ENCODE data around the gene TAS2R13. TPM values are rescaled to one million over a fixed set of nuclear protein-coding genes. Genes with fewer than 3 reads are reported as not detected.

The TAS2R13 gene
- total RNA-seq, 1 donor from 2014 or later: 0.44 TPM

DNA sequence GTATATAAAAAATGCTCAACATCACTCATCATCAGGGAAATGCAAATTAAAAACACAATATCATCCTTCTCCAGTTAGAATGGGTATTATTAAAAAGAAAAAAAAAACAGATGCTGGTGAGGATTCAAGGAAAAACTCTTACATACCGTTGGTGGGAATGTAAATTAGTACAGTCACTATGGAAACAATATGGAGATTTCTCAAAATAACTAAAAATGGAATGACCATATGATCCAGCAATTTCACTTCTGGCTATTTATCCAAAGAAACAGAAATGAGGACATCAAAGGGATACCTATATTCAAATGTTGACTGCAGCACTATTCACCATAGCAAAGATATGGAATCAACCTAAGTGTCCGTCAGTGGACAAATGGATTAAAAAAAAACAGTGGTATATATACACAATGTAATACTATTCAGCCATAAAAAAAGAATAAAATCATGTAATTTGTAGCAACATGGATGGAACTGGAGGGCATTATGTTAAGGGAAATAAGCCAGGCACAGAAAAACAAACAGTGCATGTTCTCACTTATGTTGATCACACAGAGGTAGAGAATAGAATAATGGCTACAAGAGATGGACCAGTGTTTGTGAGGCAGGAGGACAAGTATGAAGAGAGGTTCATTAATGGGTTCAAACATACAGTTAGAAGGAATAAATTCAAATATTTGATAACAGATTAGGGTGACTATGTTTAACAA lies 45.7 kb downstream of the TAS2R13 start:
- no peak for ATAC-seq

DNA sequence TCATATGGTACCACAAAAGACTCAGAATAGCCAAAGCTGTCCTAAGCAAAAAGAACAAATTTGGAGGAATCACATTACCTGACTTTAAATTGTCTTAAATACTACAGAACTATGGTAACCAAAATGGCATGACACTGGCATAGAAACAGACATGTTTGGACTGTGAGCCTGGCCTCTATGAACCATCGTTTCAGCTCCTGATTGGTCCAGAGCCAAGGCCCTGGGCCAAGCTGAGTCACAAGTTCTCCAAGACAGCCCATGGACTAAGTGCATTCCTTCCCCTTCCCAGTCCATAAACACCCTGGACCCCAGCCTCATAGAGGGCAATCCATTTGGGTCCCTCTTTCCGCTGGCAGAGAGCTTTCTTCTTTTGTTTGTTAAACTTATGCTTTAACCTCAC lies 48.0 kb downstream of the TAS2R13 start:
- no peak for ATAC-seq

Other genes starting within 250 kb of the TAS2R13 start
- 5.7 TPM for gene STYK1, start 235.5 kb downstream of the TAS2R13 start, total RNA-seq
- gene YBX3, start 186.2 kb downstream of the TAS2R13 start, total RNA-seq: 394 TPM
- not detected for gene TAS2R7, start 106.9 kb downstream of the TAS2R13 start, total RNA-seq
- not detected for gene TAS2R8, start 102.3 kb downstream of the TAS2R13 start, total RNA-seq
- gene TAS2R9, start 99.4 kb downstream of the TAS2R13 start, total RNA-seq: not detected
- 0.16 TPM for gene TAS2R10, start 83.2 kb downstream of the TAS2R13 start, total RNA-seq
- 0.64 TPM for gene PRR4, start 60.1 kb downstream of the TAS2R13 start, total RNA-seq
- 7.5 TPM for gene PRH1, start 25.3 kb downstream of the TAS2R13 start, total RNA-seq
- not detected for gene PRH2, start 19.7 kb upstream of the TAS2R13 start, total RNA-seq
- gene TAS2R14, start 29.7 kb upstream of the TAS2R13 start, total RNA-seq: 0.80 TPM
- 0.68 TPM for gene TAS2R50, start 77.3 kb upstream of the TAS2R13 start, total RNA-seq
- gene TAS2R20, start 88.7 kb upstream of the TAS2R13 start, total RNA-seq: 0.96 TPM
- gene TAS2R19, start 113.1 kb upstream of the TAS2R13 start, total RNA-seq: 1.2 TPM
- gene TAS2R31, start 121.8 kb upstream of the TAS2R13 start, total RNA-seq: 0.92 TPM
- 0.40 TPM for gene TAS2R46, start 152.7 kb upstream of the TAS2R13 start, total RNA-seq
- gene TAS2R43, start 182.8 kb upstream of the TAS2R13 start, total RNA-seq: 0.84 TPM
- 1.1 TPM for gene TAS2R30, start 225.1 kb upstream of the TAS2R13 start, total RNA-seq

All from esophagus mucosa (tissue), 1 donor.